ENCODE results near the gene MFSD6.
A peak's percentile ranks its signal among the peaks of the same experiment; 100 is the strongest.

Gene MFSD6

GRCh38 chr2:190379249-190379964, 28.7 kb upstream of the MFSD6 start:
- TF ChIP-seq POLR2A (IDR thresholded peaks at IDR 0.05; ENCODE audit: low read length): no peak

GRCh38 chr2:190380962-190381412, 27.2 kb upstream of the MFSD6 start:
- TF ChIP-seq GATA1 (IDR thresholded peaks at IDR 0.05; ENCODE audit: low read depth, low read length) (no peak), POLR2A (IDR thresholded peaks at IDR 0.05; ENCODE audit: low read length) (no peak)
- peak; percentile 64 to 70 for DNase-seq

More at GRCh38 chr2:190379249-190379964, 28.7 kb upstream of the MFSD6 start:
- peak; percentile 24 to 63 for DNase-seq

- TF ChIP-seq GATA1 (IDR thresholded peaks at IDR 0.05; ENCODE audit: low read depth, low read length) (no peak), POLR2A (IDR thresholded peaks at IDR 0.05; ENCODE audit: low read length) (no peak)
- DNase-seq: peak; percentile 58 to 72
These were observed 25.3 kb upstream of the MFSD6 start for GRCh38 chr2:190382851-190383250.

- no peak for DNase-seq
- TF ChIP-seq GATA1 (IDR thresholded peaks at IDR 0.05; ENCODE audit: low read depth, low read length) (no peak), POLR2A (IDR thresholded peaks at IDR 0.05; ENCODE audit: low read length) (no peak)
These were observed 20.7 kb upstream of the MFSD6 start for GRCh38 chr2:190387422-190387821.

- no peak for TF ChIP-seq POLR2A (IDR thresholded peaks at IDR 0.05; ENCODE audit: low read length)
- no peak for TF ChIP-seq GATA1 (IDR thresholded peaks at IDR 0.05; ENCODE audit: low read depth, low read length)
- no peak for DNase-seq
These were observed 11.9 kb upstream of the MFSD6 start for GRCh38 chr2:190396271-190396670.

GRCh38 chr2:190402986-190403603, 5.1 kb upstream of the MFSD6 start:
- no peak for DNase-seq
- TF ChIP-seq POLR2A (IDR thresholded peaks at IDR 0.05; ENCODE audit: low read length) (no peak), GATA1 (IDR thresholded peaks at IDR 0.05; ENCODE audit: low read depth, low read length) (no peak)

GRCh38 chr2:190404487-190404886, 3.7 kb upstream of the MFSD6 start:
- TF ChIP-seq POLR2A (IDR thresholded peaks at IDR 0.05; ENCODE audit: low read length) (no peak), GATA1 (IDR thresholded peaks at IDR 0.05; ENCODE audit: low read depth, low read length) (no peak)
- peak in 1 of 2 experiments; percentile 23 for DNase-seq

- TF ChIP-seq GATA1 (IDR thresholded peaks at IDR 0.05; ENCODE audit: low read depth, low read length) (no peak), POLR2A (IDR thresholded peaks at IDR 0.05; ENCODE audit: low read length) (no peak)
- no peak for DNase-seq
These were observed 3.1 kb upstream of the MFSD6 start for GRCh38 chr2:190405070-190405469.

GRCh38 chr2:190405995-190406394, 2.2 kb upstream of the MFSD6 start:
- DNase-seq: no peak
- TF ChIP-seq GATA1 (IDR thresholded peaks at IDR 0.05; ENCODE audit: low read depth, low read length) (no peak), POLR2A (IDR thresholded peaks at IDR 0.05; ENCODE audit: low read length) (no peak)

- TF ChIP-seq POLR2A (IDR thresholded peaks at IDR 0.05; ENCODE audit: low read length): no peak
- TF ChIP-seq GATA1 (IDR thresholded peaks at IDR 0.05; ENCODE audit: low read depth, low read length): no peak
- no peak for DNase-seq
These were observed 1.4 kb upstream of the MFSD6 start for GRCh38 chr2:190406805-190407204.

- TF ChIP-seq POLR2A (IDR thresholded peaks at IDR 0.05; ENCODE audit: low read length) (no peak), GATA1 (IDR thresholded peaks at IDR 0.05; ENCODE audit: low read depth, low read length) (no peak)
- peak; percentile 30 to 37 for DNase-seq
These were observed 901 bp upstream of the MFSD6 start for GRCh38 chr2:190407246-190407661.

- DNase-seq: peak; percentile 52 to 60
- TF ChIP-seq GATA1 (IDR thresholded peaks at IDR 0.05; ENCODE audit: low read depth, low read length) (no peak), POLR2A (IDR thresholded peaks at IDR 0.05; ENCODE audit: low read length) (peak; percentile 70)
These were observed 550 bp downstream of the MFSD6 start for GRCh38 chr2:190408538-190409271.

GRCh38 chr2:190409616-190410015, 1.5 kb downstream of the MFSD6 start:
- TF ChIP-seq POLR2A (IDR thresholded peaks at IDR 0.05; ENCODE audit: low read length) (no peak), GATA1 (IDR thresholded peaks at IDR 0.05; ENCODE audit: low read depth, low read length) (no peak)
- DNase-seq: peak in 1 of 2 experiments; percentile 13

- no peak for DNase-seq
- TF ChIP-seq POLR2A (IDR thresholded peaks at IDR 0.05; ENCODE audit: low read length) (no peak), GATA1 (IDR thresholded peaks at IDR 0.05; ENCODE audit: low read depth, low read length) (no peak)
These were observed 2.0 kb downstream of the MFSD6 start for GRCh38 chr2:190410166-190410565.
